GM21360 (cell line): ENCODE measurements around the gene RHBDD1.

Experiments
- ATAC-seq: cut with Tn5 transposase; IDR thresholded peaks from one replicate; pipeline ENCODE4 v1.9.1; 2021; ENCODE audit warnings: mild to moderate bottlenecking, moderate library complexity; ENCODE audit not compliant: unreplicated experiment

The RHBDD1 gene, protein sequence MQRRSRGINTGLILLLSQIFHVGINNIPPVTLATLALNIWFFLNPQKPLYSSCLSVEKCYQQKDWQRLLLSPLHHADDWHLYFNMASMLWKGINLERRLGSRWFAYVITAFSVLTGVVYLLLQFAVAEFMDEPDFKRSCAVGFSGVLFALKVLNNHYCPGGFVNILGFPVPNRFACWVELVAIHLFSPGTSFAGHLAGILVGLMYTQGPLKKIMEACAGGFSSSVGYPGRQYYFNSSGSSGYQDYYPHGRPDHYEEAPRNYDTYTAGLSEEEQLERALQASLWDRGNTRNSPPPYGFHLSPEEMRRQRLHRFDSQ

GRCh38 chr2:226835796-226836547 is at the start of gene RHBDD1:
TSS of gene RHBDD1 (plus strand) at chr2:226836054. CDS start at chr2:226864694, 28,640 bp downstream.
- peak; percentile 83 for ATAC-seq

DNA sequence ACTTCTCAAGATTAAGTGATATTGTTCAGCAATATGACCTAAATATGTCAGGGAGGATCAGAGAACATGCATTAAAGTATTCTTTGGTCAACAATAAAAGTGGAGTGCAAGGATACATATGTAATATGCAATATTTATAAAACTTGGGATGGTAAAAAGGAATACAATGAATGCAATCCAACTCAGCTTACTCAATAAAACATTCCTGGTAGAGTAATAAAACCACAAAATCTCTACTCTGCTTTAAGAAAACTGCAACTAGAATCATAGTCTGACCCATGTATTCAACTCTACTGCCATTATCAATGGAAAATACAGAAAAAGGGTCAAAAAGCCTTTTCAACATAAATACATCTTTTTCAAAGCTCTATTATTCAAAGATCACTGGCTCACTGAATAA is 47.8 kb upstream of the RHBDD1 start:
- ATAC-seq: no peak

- ATAC-seq: no peak
Observed at GRCh38 chr2:226788881-226789490, 46.9 kb upstream of the RHBDD1 start.

DNA sequence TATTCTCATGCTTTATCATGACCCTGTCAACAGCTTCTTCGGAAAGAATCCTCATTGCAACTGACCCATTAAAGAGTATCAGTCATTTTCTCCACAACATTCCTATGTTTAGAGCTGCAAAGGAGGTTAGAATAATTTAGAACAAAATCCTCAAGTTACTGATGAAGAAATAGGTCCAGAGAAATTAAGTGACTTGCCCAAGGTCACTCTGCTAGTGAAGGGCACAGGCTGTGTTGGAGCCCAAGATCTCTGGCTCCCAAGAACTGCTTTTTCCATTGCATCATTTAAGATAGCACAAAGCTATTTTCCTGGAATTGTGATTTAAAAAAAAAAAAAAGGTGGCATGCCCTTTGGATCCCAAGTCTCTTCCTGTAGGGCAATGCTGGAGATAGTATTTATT is 45.8 kb upstream of the RHBDD1 start:
- no peak for ATAC-seq

- ATAC-seq: no peak
Observed at GRCh38 chr2:226790431-226790830, 45.4 kb upstream of the RHBDD1 start.

- peak; percentile 40 for ATAC-seq
Observed at GRCh38 chr2:226791056-226791486, 44.8 kb upstream of the RHBDD1 start.

- ATAC-seq: peak; percentile 99
Observed at GRCh38 chr2:226791487-226792081, 44.3 kb upstream of the RHBDD1 start.

DNA sequence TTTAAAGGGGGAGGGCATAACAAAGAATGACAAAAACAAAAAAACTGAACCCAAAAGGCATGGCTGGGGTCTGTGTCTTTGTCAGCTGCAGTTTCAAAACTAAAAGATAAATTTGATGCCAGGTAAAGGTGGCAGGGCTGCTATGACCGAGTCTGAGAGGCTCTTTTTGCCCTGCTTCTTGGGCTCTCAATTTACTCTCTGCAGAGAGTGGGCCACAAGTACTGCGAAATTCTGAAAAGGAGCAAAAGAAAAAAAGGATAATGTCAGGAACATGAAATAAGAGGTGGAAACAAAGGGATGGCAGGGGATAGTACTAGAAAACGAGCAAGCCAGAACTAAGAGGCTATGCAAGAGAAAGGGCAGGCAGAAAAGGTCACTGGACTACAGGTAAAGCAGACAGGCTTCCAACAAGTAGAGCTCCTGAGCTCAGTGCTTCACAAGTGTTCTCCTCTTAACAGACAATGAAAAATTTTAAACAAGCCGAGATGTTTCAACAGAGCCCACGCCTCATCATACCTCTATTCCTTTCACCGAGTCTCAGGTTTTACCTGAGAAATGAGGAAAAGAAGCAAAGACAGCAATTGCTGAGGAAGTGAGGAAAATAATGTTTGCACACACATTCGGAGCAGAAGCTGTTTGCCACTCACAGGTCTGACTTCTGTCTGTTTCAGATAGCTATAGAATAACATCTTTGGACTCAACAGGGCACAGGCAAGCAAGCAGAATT is 43.5 kb upstream of the RHBDD1 start:
- no peak for ATAC-seq

- no peak for ATAC-seq
Observed at GRCh38 chr2:226793646-226794045, 42.2 kb upstream of the RHBDD1 start.

DNA sequence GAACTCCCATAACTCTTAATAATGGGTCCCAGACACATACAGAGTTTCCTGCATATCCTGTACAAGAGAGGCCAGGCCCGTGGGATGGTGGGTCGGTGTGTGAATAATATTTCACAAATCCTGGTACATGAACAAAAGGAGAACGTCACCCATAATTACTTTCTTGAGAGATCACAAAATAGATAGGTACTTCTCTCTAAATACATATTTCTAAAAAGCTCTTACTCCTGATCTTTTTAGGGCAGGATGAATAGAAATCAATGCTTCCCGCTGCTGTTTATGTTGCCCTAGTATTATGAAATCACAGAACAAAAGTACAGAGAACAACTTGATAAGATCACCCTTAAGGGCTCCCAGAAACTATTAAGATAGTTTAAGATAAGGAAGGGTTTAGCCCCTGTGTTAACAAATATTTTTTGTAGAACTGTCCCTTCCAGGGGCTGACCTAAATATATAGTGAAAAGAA is 41.6 kb upstream of the RHBDD1 start:
- no peak for ATAC-seq

DNA sequence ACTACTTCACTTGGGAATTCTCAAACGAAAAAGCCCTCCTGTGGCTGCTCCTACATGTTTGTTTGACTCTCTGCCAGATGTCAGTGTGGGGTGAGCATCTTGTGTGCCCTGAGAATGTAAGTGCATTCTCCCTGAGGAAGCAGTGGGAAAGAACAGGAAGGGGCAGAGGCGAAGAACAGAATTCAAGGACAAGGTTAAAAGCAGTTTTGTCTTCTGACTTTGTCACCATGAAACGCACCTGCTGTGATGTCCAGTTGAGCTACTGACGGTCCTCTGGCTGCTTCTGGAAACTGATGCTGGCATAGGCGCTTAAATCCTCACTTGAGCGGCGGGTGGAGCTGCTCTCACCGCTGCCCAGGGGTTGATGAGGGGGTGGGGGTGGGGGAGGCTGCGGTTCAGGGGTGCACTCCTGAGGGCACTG is 41.1 kb upstream of the RHBDD1 start:
- ATAC-seq: no peak

DNA sequence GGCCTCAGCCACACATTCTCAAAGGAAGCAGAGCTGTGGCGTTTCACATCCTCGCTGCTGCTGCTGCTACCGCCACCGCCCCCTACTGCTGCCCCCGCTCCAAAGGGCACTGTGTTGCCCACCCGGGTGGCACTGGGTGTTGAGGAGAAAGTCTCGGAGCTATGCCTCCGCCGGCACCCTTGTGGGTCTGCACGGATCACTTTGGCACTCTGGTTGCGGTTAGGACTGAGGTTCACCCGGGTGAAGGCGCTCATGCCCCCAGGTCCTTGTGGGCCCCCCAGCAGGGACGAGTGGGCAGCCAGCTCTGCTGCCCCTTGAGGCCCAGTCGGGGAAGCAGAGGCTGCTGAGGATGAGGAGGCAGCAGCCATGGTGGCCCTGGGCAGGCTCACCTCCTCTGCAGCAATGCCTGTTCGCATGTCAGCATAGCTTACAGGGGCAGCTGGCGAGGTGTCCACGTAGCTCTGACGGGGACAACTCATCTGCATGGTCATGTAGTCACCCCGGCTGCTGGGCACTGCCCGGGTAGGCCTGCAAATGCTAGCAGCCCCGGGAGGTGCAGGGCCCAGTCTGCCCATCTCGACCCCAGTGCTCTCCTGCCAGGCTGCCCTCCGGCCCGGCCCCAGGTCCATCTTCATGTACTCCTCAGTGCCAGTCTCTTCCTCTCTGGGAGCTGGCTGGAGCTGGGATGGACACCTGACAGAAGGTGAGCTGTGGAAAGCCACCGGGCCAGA is 40.4 kb upstream of the RHBDD1 start:
- no peak for ATAC-seq

DNA sequence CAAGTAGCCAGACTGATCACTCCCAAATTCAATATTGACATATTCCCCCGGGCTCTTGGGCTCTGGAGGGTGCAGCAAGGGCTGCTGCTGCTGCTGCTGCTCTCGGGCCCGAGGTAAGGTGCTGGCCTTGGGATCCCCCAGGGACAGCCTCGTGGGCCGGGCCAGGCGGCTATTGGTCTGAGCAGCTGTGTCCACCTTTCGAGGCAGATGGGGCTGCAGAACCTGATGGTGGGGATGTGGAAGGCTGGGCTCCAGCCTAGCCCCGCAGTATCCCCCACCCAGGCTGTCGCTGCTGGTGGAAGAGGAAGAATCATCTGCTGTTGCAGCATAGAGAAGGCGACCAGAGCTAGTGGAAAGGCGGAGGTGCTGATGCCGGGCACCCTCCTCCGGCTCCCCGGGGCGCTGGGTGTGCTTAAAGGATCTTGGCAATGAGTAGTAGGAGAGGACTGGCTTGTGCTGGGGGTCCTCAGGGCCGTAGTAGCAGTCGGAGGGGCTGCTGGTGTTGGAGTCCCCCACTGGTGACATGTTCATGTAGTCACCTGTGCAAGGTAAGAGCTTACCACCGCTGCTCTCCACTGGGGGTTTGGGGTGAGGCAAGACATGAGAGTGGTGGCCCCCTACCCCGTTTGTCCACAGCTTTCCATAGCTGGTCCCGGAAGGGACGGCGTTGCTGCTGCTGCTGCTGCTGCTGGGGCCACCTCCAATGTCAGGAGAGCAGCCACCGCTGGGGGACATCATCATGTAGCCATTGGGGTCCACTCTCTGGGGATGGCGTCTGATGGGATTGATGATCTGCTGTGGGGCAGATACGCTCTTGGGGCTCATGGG is 39.6 kb upstream of the RHBDD1 start:
- no peak for ATAC-seq

GRCh38 chr2:226796840-226797288 is 39.0 kb upstream of the RHBDD1 start:
- ATAC-seq: no peak

- ATAC-seq: no peak
Observed at GRCh38 chr2:226797289-226797988, 38.4 kb upstream of the RHBDD1 start.

DNA sequence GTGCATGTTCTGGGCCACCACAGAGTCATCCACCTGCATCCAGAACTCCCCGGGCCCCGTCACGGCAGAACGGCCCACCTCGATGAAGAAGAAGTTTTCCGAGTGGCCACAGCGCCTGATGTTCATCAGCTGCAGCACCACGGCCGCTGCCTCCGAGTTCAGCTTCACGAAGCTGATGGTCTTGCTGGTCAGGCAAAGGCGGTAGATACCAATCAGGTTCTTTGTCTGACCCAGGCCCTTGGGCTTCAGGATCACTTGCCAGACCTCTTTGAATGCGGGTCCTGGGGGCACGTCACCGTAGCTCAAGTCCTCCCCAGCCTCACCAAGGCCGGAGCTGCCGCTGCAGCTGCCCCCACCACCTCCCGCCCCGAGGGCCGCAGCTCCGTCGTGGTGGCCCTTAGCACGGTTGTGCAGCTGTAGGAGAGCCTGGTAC is 37.8 kb upstream of the RHBDD1 start:
- ATAC-seq: no peak

DNA sequence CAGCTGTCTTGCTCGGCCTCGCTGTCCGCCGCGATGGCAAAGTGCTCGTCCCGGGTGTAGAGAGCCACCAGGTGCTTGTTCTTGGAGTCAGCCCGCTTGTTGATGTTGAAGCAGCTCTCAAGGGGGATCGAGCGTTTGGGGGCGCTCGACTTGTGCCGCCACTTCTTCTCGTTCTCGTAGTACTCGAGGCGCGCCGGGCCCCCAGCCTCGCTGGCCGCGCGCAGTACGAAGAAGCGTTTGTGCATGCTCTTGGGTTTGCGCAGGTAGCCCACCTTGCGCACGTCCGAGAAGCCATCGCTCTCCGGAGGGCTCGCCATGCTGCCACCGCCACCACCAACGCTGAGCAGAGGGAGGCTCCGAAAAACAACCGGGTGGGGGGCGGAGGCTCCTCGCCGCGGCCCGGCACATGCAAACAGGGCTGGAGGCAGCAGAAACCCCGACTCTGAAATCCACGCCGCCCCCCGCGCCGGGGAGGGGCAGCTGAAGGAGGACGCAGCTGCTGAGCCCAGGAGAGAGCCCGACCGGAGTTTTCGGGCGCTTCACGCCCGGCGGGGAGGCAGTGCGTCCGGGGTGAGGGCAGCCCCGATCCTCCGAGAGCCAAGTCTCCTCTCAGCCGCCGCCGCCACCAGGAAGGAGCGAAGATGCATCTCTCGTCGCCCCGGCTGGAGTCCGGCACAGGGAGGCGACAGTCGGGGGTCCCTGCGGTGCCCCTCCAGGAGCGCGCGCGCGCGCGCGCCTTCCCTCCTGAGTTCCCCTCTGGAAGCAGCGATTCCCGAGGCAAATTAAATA is 37.2 kb upstream of the RHBDD1 start:
- ATAC-seq: no peak
